Measurements from ENCODE around the gene CCDC169.

Gene CCDC169

DNA sequence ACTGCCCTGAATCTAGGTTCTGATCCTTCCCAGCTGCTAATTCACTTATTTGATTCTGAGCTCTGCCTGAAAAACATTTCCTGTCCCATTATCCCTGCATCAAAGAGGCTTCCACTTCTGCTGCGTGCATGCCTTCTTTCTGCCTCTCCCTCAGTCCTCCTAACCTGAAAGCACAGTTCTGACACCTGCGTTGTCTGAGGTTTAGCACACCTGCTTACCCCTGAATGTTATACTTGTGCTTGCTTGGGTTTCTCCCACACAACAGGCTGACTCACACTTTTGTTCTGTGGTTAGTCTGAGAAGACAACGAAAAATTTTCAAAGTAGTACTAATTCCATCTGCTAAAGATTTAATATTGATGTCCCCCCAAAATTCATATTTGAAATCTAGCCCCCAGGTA, 80.2 kb downstream of the CCDC169 start:
- TF ChIP-seq, protein P1, sequence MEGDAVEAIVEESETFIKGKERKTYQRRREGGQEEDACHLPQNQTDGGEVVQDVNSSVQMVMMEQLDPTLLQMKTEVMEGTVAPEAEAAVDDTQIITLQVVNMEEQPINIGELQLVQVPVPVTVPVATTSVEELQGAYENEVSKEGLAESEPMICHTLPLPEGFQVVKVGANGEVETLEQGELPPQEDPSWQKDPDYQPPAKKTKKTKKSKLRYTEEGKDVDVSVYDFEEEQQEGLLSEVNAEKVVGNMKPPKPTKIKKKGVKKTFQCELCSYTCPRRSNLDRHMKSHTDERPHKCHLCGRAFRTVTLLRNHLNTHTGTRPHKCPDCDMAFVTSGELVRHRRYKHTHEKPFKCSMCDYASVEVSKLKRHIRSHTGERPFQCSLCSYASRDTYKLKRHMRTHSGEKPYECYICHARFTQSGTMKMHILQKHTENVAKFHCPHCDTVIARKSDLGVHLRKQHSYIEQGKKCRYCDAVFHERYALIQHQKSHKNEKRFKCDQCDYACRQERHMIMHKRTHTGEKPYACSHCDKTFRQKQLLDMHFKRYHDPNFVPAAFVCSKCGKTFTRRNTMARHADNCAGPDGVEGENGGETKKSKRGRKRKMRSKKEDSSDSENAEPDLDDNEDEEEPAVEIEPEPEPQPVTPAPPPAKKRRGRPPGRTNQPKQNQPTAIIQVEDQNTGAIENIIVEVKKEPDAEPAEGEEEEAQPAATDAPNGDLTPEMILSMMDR (conservative IDR thresholded peaks at IDR 0.05) = no peak
- no peak overlapping the region for H3K27ac ChIP-seq

DNA sequence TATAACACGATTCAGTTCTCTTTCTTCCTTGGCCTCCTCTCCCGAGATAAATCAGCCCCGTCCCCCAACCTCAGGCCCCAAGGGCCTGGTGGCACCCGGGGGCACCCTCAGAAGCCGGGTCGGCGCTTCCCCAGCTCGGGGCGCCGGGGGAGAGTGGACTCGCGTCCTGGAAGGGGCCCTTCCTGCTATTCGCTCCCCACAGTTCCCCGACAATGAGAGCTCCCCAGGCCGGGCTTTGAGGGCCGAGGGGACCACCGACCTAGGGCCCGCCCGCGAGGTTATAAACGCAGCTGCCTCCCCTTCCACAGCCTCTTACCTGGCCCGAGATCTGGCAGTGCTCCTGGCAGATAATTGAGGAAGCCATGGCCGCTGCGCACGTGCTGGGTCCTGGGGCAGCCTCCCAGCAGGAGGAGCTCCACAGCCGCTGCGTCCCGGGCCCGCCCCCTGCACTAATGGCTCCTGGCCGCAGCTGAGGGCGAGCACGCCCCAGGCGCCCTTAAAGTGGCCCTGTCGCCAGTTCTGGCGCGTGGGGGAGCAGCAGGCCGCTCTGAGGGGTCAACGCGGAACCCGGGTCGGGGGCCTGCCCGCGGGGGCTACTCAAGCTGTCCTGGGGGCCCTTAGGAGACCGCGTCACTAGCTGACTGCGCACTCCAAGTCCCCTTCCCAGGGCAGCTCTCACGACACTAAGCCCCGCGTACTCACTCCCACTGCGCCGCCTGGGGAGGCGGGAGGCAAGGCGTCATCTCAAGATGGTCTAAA, 83.3 kb downstream of the CCDC169 start, which contains the start of gene SOHLH2:
Gene SOHLH2 (minus strand): TSS at position 394 of the 759 bp plus-strand sequence. CDS start 30 bp downstream, at position 364.
- TF ChIP-seq, protein P1 (conservative IDR thresholded peaks at IDR 0.05) = no peak

DNA sequence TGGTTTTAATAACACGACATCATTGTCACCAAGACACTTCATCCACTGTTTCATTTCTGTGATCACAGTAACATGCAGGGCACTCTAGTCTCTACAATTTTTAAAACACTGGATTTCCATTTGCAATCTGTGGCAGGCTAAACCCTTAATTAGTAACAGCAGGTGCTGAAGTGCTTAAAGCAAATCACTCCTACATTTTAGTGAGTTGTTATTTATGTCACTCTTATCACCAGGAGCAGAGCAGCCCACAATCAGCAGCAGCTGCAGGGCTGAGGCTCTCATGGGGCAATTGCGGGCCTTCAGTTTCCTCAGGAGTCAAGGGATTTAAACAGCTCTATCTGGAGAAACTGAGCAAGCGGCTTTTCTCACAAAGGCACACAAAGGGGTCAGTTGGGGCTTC, 84.8 kb downstream of the CCDC169 start:
- H3K27ac ChIP-seq = no peak overlapping the region
- TF ChIP-seq, protein P1 (conservative IDR thresholded peaks at IDR 0.05) = no peak

More for the DNA sequence above, 83.3 kb downstream of the CCDC169 start, which contains the start of gene SOHLH2:
- no peak within 1 kb of the TSS for H3K27ac ChIP-seq

DNA sequence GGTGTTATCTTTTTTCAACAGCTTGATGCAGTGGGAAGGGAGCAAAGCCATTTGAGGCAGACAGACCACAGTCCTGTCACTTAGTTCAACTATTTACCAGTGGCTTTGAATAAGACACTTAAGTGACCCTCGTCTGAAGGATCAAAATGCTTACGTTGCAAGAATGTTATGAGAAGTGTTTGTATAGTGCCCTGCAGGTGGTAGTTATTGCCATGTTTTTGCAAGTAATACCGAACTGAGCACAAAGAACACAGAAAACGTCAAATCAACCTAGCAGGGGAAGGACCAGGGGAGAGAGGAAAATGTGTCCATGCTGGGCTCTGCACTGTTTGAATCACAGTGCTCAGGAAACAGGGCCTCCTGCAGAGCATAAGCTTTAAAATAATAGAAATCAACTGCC, 86.0 kb downstream of the CCDC169 start:
- TF ChIP-seq, protein P1 (conservative IDR thresholded peaks at IDR 0.05) = no peak
- H3K27ac ChIP-seq = no peak overlapping the region

DNA sequence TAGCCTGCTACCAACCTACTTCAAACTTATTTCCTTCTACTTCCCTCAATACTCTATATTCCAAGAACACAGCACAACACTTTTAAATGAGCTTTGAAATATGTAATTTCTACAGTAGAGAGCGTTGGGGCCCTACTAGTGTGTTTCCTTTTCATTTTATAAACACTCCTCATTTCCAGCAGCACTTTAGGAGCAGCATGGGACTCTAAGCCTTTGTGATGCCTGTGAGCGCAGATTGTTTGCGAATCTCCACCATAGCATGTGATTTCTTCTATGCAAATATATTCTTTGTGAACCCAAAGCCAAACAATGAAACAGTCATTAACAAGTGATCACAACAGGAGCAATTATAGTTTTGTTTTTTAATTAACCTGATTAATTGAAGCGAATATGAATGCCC, 86.9 kb downstream of the CCDC169 start:
- TF ChIP-seq, protein P1 (conservative IDR thresholded peaks at IDR 0.05) = no peak
- no peak overlapping the region for H3K27ac ChIP-seq

DNA sequence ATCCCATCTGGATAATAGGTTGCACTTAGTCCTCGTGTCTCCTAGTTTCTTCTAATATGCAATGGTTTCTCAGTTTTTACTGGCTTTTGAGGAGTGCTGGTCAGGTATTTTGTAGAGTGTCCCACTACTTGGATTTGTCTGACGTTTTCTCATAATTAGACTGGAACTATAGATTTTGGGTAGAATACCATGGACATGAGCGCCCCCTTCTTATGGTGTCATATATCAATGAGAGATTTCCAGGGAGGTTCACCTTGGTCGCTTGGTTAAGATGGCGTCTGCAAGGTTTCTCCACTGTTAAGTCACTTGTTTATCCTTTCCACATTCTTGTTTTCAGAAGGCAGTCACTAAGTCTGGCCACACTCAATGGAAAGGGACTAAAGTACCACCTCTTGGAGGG, 89.9 kb downstream of the CCDC169 start:
- H3K27ac ChIP-seq = no peak overlapping the region
- TF ChIP-seq, protein P1 (conservative IDR thresholded peaks at IDR 0.05) = peak; percentile 15; the same call in 1 of the 2 replicates

DNA sequence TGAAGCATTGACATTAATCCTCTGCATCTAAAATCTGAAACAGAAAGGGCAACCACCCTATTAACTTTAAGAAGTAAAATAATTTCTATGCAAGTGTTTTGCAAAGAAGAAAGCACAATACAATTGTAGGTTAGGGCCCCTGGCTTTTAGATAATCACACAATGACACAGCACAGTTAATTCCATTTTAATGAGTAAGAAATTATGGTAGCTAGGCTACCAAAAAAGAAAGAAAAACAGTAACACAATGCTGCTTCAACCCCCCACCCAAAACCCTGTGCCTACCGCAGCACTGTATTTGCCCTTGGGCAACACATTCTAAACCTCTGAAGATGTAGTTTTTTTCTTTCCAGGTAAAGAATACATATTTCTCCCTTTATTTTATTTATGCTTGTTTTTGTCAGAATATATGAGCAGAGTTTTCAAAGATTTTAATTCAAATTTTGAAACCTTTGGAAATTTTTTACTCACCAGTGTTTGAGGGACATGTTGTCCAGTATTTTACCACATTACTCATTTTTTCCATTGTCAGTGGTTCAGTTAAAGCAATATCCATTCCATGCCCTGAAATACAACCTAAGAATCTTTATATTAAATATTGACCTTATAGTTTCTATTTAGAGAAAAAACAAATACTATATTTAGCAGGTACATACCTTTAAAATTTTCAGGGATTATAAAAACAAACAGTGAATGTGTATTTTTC, 104.3 kb downstream of the CCDC169 start:
- TF ChIP-seq, protein P1 (conservative IDR thresholded peaks at IDR 0.05) = no peak
- no peak overlapping the region for H3K27ac ChIP-seq

Data from VCaP (cell line).